IgD-negative memory B cell (primary cell): ENCODE results near the gene DDX10. TPM values are rescaled to one million over a fixed set of nuclear protein-coding genes. Genes with fewer than 3 reads are reported as not detected.
"Not testable (repeated sequence)": the region's sequence is repeated elsewhere in the genome, so short reads cannot be mapped to it uniquely, and the experiment has no call there.

Experiments
- H3K27ac Mint-ChIP-seq, 3 donors: one replicate each; pipeline ENCODE4 v1.8.0; 2020 to 2022; ENCODE audit warnings: mild to moderate bottlenecking in 3 of 3, mixed read lengths in 3 of 3, moderate library complexity in 1 of 3
- H3K27me3 Mint-ChIP-seq: one replicate; pipeline ENCODE4 v1.8.0; 2021; ENCODE audit warnings: mixed read lengths
- H3K36me3 Mint-ChIP-seq: one replicate; pipeline ENCODE4 v1.8.0; 2020; ENCODE audit warnings: mild to moderate bottlenecking, mixed read lengths
- H3K4me1 Mint-ChIP-seq, 3 donors: one replicate each; pipeline ENCODE4 v1.8.0; 2020 to 2022; ENCODE audit warnings: mixed read lengths in 3 of 3, mild to moderate bottlenecking in 1 of 3
- H3K4me3 Mint-ChIP-seq, 4 donors: one replicate each; pipeline ENCODE4 v1.8.0; 2020 to 2022; ENCODE audit warnings: mild to moderate bottlenecking in 4 of 4, mixed read lengths in 4 of 4, moderate library complexity in 3 of 4
- H3K9me3 Mint-ChIP-seq, 3 donors: one replicate each; pipeline ENCODE4 v1.8.0; 2020 to 2021; ENCODE audit warnings: mixed read lengths in 3 of 3, mild to moderate bottlenecking in 1 of 3
- polyA plus RNA-seq: library from polyadenylated mRNA; unstranded; fragments of 300-500 nt; fragmentation: Illumina TruSeq; gene quantifications from one replicate; pipeline ENCODE4 v1.2.3, GENCODE V29; 2021

DDX10 gene
- polyA plus RNA-seq, 1 donor from 2014 or later: 19.5 TPM

DNA sequence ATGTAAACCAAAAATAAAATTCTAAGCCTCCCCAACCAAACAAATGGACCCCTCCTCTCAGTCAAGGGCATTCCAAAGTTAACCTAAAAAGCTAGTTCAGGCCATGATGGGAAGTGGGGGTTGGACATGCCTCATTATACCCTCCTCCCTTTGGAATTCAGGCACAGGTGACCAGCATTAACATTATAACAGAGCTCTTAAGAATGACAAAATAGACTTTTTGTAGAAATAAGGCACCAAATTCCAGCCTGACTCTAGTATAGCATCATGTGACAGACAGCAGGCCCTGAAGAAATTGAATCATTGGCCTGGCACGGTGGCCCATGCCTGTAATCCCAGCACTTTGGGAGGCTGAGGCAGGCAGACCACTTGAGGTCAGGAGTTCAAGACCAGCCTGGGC lies 23.1 kb upstream of the DDX10 start:
- H3K27ac Mint-ChIP-seq, H3K9me3 Mint-ChIP-seq, H3K4me3 Mint-ChIP-seq, H3K36me3 Mint-ChIP-seq, H3K27me3 Mint-ChIP-seq, H3K4me1 Mint-ChIP-seq: not testable (repeated sequence)

DNA sequence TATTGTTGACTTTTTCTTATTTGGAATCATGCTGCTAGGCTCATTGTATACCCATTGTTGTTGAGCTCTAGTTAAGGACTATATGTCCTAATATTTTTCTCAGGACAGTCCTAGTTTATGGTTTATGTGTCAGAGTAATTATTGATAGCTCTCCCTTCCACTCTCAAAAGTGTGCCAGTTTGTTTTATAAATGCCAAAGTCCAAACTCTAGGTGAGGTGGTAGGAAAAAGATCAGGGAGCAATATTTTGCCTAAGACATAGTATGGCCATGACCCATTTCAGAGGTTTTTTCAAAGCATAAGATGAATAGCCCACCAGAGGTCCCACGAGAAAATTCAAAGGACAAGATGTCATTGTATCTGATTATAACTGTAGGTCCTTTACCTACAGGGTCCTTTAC lies 20.9 kb upstream of the DDX10 start:
- no peaks in the 10 kb centered on the region for H3K4me1 Mint-ChIP-seq
- no peaks in the 10 kb centered on the region for H3K9me3 Mint-ChIP-seq
- H3K4me3 Mint-ChIP-seq: no peak overlapping the region
- H3K36me3 Mint-ChIP-seq: no peaks in the 10 kb centered on the region
- H3K27ac Mint-ChIP-seq: no peak overlapping the region
- H3K27me3 Mint-ChIP-seq: no peaks in the 10 kb centered on the region

DNA sequence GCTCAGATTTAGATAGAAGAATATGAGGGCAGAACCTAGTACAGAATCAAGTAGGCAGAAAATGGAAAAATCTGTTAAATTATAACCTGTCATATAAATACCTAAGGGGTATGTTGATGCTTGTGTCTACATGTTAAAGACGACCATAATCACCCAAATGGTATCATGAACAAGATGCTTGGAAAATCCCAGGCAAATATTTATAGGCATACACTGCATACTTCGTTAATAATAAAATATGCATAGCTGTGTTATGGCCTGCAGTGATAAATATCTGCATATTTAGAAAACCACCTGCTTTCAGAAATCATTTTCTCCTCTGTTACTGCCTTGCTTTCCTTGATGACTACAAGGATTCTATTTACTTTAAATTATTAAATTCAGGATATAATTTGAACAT lies 18.9 kb upstream of the DDX10 start:
- H3K4me1 Mint-ChIP-seq: no peaks in the 10 kb centered on the region
- H3K9me3 Mint-ChIP-seq: no peaks in the 10 kb centered on the region

DNA sequence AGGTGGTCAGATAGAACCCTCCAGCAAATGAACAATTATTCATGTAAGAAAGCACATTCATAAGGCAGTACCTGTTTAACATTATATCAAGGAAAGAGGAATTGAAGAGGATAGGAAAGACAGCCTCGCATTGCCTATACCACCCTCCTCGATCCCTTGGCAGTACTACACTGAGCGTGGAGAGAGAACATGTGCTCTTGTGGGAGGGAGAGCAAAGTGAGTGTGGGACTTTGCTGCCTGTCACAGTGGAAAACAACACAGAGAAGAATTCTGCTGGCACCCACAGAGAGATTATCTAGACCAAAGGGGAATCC lies 17.5 kb upstream of the DDX10 start:
- no peak overlapping the region for H3K4me3 Mint-ChIP-seq
- peak overlapping the region in 1 of 3 donors; percentile 66 for H3K27ac Mint-ChIP-seq
- H3K9me3 Mint-ChIP-seq: no peaks in the 10 kb centered on the region
- H3K4me1 Mint-ChIP-seq: no peaks in the 10 kb centered on the region
- no peaks in the 10 kb centered on the region for H3K36me3 Mint-ChIP-seq
- no peaks in the 10 kb centered on the region for H3K27me3 Mint-ChIP-seq

More for the DNA sequence above, 18.9 kb upstream of the DDX10 start:
- Mint-ChIP-seq H3K27ac (no peak overlapping the region), H3K27me3 (no peaks in the 10 kb centered on the region), H3K36me3 (no peaks in the 10 kb centered on the region), H3K4me3 (no peak overlapping the region)

DNA sequence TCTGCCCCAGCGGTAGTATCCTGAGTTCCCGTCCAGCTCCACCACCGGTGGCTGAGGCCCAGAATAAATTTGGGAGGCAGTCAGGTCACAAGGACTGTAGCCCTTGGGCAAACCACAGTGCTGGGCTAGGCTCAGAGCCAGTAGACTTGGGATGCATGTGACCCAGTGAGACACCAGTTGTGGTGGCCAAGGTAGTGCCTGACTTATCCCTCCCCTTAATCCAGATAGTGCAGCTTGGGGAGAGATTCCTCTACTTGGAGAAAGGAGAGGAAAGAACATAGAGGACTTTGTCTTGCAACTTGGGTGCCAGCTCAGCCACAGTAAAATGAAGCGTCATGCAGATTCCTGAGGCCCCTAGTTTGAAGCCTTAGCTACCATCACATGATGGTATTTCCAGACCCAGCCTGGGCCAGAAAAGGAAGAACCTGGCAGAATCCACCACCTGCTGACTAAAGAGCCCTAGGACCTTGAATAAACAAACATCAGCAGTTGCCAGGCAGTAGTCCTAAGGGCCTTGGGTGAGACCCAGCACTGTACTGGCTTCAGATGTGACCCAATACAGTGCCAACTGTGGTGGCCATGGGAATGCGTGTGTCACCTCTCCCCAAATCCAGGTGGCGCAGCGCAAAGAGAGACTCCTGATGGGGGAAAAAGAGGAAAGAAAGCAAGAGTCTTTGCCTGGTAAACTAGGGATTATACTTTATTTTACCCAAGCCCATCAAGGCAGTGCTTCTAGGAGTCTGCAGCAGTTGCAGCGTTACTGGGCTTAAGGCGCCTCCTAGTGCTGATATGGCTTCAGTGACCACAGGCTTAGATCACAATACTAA lies 17.0 kb upstream of the DDX10 start:
- H3K36me3 Mint-ChIP-seq: no peaks in the 10 kb centered on the region
- H3K4me3 Mint-ChIP-seq: no peak overlapping the region
- H3K9me3 Mint-ChIP-seq: no peaks in the 10 kb centered on the region
- no peaks in the 10 kb centered on the region for H3K27me3 Mint-ChIP-seq
- H3K27ac Mint-ChIP-seq: no peak overlapping the region
- H3K4me1 Mint-ChIP-seq: no peaks in the 10 kb centered on the region

DNA sequence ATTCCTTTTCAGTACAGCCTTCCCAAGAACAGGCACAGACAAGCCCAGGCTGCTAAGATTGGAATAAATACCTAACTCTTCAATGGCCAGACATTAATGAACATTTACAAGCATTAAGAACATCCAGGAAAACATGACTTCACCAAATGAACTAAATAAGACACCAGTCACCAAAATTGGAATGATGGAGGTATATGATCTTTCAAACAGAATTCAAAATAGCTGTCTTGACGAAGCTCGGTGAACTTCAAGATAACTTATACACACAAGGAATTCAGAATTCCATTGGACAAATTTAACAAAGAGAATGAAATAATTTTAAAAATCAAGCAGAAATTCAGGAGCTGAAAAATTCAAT lies 16.4 kb upstream of the DDX10 start:
- H3K4me1 Mint-ChIP-seq: no peaks in the 10 kb centered on the region
- no peaks in the 10 kb centered on the region for H3K9me3 Mint-ChIP-seq
- H3K27ac Mint-ChIP-seq: no peak overlapping the region
- no peaks in the 10 kb centered on the region for H3K27me3 Mint-ChIP-seq
- H3K36me3 Mint-ChIP-seq: no peaks in the 10 kb centered on the region
- H3K4me3 Mint-ChIP-seq: no peak overlapping the region

DNA sequence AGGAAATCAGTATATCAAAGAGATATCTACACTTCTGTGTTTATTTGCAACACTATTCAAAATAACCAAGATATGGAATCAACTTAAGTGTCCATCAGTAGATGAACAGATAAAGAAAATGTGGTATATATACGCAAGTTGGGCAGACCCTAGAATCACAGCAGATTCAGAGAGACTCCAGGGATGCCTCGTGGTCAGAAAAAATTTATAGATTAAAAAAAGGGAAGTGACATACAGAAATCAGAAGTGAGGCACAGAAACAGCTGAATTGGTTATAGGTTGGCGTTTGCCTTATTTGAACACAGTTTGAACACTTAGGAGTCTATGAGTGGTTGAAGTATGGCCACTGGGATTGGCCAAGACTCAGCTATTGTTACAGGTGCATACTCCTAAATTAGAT lies 10.8 kb upstream of the DDX10 start:
- H3K27me3 Mint-ChIP-seq, H3K4me1 Mint-ChIP-seq, H3K36me3 Mint-ChIP-seq, H3K9me3 Mint-ChIP-seq, H3K4me3 Mint-ChIP-seq: not testable (repeated sequence)
- peak overlapping the region in 1 of 3 donors; percentile 13 for H3K27ac Mint-ChIP-seq

DNA sequence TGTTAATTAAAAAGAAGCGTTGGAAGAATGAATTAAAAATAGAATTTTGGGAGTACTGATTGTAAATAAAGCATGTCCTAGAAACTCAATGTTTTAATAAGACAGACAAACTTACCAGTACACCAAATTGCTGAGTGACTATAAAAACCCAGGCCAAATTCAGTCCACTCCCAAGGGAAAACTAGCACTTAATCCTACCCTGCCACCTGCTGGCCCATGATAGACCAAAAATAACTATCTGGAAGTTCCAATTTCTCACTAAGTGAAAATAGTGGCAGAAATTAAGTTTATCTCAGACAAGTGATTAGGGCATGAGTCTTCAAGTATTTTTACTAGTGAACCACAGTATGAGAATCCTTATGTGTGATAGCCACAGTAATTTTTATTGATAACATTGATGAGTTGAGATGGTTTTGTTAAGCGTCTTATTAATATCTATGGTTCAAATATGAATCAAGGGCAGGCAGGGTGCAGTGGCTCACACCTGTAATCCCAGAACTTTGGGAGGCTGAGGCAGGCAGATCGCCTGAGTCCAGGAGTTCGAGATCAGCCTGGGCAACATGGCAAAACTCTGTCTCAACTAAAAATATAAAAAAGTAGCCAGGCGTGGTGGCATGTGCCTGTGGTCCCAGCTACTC lies 9.8 kb upstream of the DDX10 start:
- no peaks in the 10 kb centered on the region for H3K9me3 Mint-ChIP-seq
- no peak overlapping the region for H3K27ac Mint-ChIP-seq
- H3K27me3 Mint-ChIP-seq: no peaks in the 10 kb centered on the region
- no peaks in the 10 kb centered on the region for H3K36me3 Mint-ChIP-seq
- H3K4me3 Mint-ChIP-seq: no peak overlapping the region
- peaks cover 0 to 8% (median 5%) of the 10 kb centered on the region in 3 donors for H3K4me1 Mint-ChIP-seq

DNA sequence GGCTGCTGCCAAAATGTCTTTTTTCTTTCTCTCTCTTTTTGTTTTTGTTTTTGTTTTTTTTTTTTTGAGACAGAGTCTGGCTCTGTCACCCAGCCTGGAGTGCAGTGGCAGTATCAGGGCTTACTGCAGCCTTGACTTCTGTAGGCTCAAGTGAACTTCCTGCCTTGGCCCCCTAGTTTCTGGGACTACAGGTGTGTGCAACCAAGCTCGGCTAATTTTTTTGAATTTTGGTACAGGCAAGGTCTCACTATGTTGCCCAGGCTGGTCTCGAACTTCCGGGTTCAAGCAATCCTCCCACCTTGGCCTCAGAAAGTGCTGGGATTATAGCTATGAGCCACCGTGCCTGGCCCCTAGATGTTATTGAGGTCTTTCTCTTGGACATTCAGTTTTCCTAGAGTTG lies 2.2 kb upstream of the DDX10 start:
- H3K4me3 Mint-ChIP-seq: peak overlapping the region in 1 of 4 donors; percentile 13

DNA sequence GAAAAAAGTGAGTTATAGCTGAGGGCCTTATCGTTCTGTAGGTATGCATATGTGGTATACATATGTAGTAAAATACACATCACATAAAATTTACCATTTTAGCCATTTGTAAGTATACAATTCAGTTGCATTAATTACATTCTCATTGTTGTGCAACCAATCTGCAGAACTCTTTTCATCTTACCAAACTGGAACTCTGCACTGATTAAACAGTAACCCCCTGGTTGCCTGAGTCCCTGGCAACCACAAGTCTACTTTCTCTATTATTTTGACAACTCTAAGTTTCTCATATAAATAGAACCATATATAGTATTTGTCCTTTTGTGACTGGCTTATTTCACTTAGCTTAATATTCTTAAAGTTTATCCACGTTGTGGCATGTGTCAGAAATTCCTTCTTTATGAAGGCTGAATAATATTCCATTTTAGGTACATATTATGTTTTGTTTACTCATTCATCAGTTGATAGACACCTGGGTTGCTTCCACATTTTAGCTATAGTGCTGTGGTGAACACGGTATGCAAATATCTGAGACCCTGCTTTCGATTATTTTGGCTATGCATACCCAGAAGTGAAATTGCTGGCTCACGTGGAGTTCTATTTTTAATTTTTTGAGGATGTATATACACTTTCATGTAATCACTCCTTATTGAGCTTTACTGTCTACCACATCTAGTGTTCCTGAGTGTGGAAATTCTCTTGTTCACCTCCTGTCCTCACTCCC lies 1.6 kb upstream of the DDX10 start:
- Mint-ChIP-seq H3K9me3 (no peaks in the 10 kb centered on the region), H3K4me1 (peaks cover 32 to 36% (median 33%) of the 10 kb centered on the region in 3 donors), H3K4me3 (peak overlapping the region in 3 of 4 donors; percentile 34 to 100 (median 79)), H3K36me3 (peaks cover 7% of the 10 kb centered on the region), H3K27me3 (no peaks in the 10 kb centered on the region), H3K27ac (peak overlapping the region in 2 of 3 donors; percentile 29 to 99)

More for the DNA sequence above, 2.2 kb upstream of the DDX10 start:
- H3K36me3 Mint-ChIP-seq: peaks cover 7% of the 10 kb centered on the region
- H3K4me1 Mint-ChIP-seq: peaks cover 30 to 36% (median 32%) of the 10 kb centered on the region in 3 donors
- peak overlapping the region in 1 of 3 donors; percentile 29 for H3K27ac Mint-ChIP-seq
- H3K27me3 Mint-ChIP-seq: no peaks in the 10 kb centered on the region
- H3K9me3 Mint-ChIP-seq: no peaks in the 10 kb centered on the region

DNA sequence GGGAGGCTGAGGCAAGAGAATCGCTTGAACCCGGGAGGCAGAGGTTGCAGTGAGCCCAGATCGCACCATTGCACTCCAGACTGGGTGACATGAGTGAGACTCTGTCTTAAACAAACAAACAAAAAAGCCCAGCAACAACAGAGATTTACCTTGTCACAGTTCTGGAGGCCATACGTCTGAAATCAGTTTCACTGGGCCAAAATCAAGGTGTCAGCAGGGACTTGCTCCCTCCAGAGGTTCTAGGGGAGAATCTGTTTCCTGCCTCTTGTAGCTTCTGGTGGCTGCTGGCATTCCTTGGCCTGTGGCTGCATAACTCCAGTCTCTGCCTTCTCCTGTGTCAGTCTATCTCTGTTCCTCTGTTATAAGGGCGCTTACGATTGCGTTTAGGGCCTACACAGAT lies 1.5 kb downstream of the DDX10 start:
- peak overlapping the region in 2 of 3 donors; percentile 73 to 99 for H3K27ac Mint-ChIP-seq
- H3K27me3 Mint-ChIP-seq: no peaks in the 10 kb centered on the region
- H3K36me3 Mint-ChIP-seq: peaks cover 9% of the 10 kb centered on the region
- H3K9me3 Mint-ChIP-seq: no peaks in the 10 kb centered on the region
- H3K4me1 Mint-ChIP-seq: peaks cover 36 to 41% (median 36%) of the 10 kb centered on the region in 3 donors
- H3K4me3 Mint-ChIP-seq: peak overlapping the region; percentile 100

DNA sequence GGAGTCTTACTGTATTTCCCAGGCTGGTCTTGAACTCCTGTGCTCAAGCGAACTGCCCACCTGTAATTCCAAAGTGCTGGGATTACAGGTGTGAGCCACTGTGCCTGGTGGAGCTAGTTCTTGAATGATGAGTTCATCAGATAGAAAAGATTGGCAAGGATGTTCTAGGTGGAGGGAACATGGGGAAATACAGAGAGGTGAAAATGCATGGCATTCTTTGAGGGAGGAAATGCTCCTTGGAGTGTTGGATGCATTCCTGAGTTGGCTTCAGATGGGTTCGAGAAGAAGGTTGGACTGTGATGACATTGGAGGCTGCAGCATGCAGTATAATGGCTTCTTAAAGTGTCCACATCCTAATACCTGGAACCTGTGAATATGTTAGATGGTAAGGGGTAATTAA lies 4.4 kb downstream of the DDX10 start:
- Mint-ChIP-seq H3K27me3 (no peaks in the 10 kb centered on the region), H3K27ac (no peak overlapping the region)

DNA sequence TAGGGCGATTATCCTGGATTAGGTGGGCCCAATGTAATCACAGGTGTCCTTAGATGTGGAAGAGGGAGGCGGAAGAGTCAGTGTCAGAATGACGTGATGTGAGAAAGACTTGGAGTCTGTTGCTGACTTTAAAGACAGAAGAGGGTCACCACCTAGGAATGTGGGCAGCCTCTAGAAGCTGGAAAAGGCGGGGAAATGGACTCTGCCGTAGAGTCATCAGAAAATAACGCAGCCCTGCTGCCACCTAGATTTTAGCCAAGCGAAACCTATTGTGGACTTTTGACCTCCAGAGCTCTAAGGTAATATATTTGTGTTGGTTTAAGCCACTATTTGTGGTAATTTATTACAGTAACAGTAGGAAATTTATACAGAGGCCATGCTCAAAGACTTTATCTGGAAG lies 4.8 kb downstream of the DDX10 start:
- Mint-ChIP-seq H3K27ac (no peak overlapping the region), H3K27me3 (no peaks in the 10 kb centered on the region), H3K9me3 (no peaks in the 10 kb centered on the region), H3K36me3 (peaks cover 8% of the 10 kb centered on the region), H3K4me1 (peaks cover 28 to 38% (median 30%) of the 10 kb centered on the region in 3 donors), H3K4me3 (peak overlapping the region in 1 of 4 donors; percentile 22)

More for the DNA sequence above, 4.4 kb downstream of the DDX10 start:
- Mint-ChIP-seq H3K9me3 (no peaks in the 10 kb centered on the region), H3K4me1 (peaks cover 29 to 39% (median 34%) of the 10 kb centered on the region in 3 donors), H3K4me3 (no peak overlapping the region), H3K36me3 (peaks cover 8% of the 10 kb centered on the region)

DNA sequence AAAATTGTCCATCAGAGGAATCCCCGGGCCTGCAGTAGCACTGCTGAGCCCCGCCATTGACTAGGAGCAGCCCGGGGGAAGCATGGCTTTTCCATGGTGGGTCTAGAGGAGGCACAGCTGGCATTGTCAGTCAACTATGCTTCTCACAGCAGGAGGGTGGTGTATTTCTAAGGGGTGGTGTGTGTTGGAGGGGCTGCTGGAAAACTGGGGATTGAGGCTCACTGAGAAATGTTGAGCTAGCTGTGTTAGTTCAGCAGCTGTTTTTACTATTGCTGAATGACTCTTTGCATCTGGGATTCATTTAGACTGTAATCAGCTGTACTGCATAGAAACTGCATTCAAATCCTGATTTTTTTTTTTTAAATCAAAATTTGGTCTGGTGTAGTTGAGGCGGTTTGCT lies 5.6 kb downstream of the DDX10 start:
- no peak overlapping the region for H3K4me3 Mint-ChIP-seq
- no peaks in the 10 kb centered on the region for H3K27me3 Mint-ChIP-seq
- peaks cover 8% of the 10 kb centered on the region for H3K36me3 Mint-ChIP-seq
- H3K9me3 Mint-ChIP-seq: no peaks in the 10 kb centered on the region
- peaks cover 24 to 36% (median 25%) of the 10 kb centered on the region in 3 donors for H3K4me1 Mint-ChIP-seq
- H3K27ac Mint-ChIP-seq: peak overlapping the region in 1 of 3 donors; percentile 81

DNA sequence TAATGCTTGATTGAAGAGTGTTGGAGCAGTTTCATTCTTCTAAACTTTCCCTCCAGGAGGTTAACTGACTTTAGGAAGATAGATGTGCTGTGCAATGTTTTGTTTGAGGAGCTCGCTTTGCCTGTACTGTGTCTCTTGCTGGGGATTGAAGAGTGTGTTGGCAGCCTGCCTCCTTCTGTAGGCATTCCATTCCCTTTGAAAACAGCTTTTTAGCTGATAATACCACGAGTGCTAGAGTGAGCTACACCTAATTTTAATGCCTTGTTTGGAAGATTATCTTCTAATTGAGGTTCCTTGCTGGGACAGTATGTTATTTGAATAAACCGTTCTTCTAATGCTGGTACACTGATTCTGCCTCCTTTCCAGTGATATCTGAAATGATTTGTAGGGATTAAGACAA lies 7.2 kb downstream of the DDX10 start:
- H3K9me3 Mint-ChIP-seq: no peaks in the 10 kb centered on the region
- H3K4me3 Mint-ChIP-seq: no peak overlapping the region
- no peaks in the 10 kb centered on the region for H3K27me3 Mint-ChIP-seq
- peaks cover 3% of the 10 kb centered on the region for H3K36me3 Mint-ChIP-seq
- peak overlapping the region in 1 of 3 donors; percentile 68 for H3K27ac Mint-ChIP-seq
- H3K4me1 Mint-ChIP-seq: peaks cover 12 to 21% (median 14%) of the 10 kb centered on the region in 3 donors
